Fibroblast of skin of back (primary cell): ENCODE results near the gene BBOX1.
"Not testable (repeated sequence)": the region's sequence is repeated elsewhere in the genome, so short reads cannot be mapped to it uniquely, and the experiment has no call there.

Experiments
- DNase-seq: peaks from one replicate; pipeline ENCODE4 v3.0.0-alpha.2; 2013

The BBOX1 gene

GRCh38 chr11:27129686-27130085 is 89.1 kb downstream of the BBOX1 start:
- DNase-seq = no peak

GRCh38 chr11:27130806-27131205 is 90.2 kb downstream of the BBOX1 start:
- DNase-seq = no peak

GRCh38 chr11:27135924-27136329 is 95.3 kb downstream of the BBOX1 start:
- not testable (repeated sequence) for DNase-seq

- no peak for DNase-seq
Measured at GRCh38 chr11:27138716-27139115, 98.1 kb downstream of the BBOX1 start.

GRCh38 chr11:27139742-27140367 is 99.2 kb downstream of the BBOX1 start:
- no peak for DNase-seq

GRCh38 chr11:27141576-27141975 is 101.0 kb downstream of the BBOX1 start:
- no peak for DNase-seq

- no peak for DNase-seq
Measured at GRCh38 chr11:27147916-27148315, 107.3 kb downstream of the BBOX1 start.

GRCh38 chr11:27148506-27148905 is 107.9 kb downstream of the BBOX1 start:
- DNase-seq = no peak

GRCh38 chr11:27150098-27150497 is 109.5 kb downstream of the BBOX1 start:
- no peak for DNase-seq

GRCh38 chr11:27153136-27153535 is 112.5 kb downstream of the BBOX1 start:
- DNase-seq = peak; percentile 20

GRCh38 chr11:27158456-27159334 is 118.1 kb downstream of the BBOX1 start:
- DNase-seq = peak; percentile 79

- peak; percentile 43 for DNase-seq
Measured at GRCh38 chr11:27159335-27159679, 118.7 kb downstream of the BBOX1 start.

GRCh38 chr11:27161071-27161470 is 120.5 kb downstream of the BBOX1 start:
- peak; percentile 81 for DNase-seq

- no peak for DNase-seq
Measured at GRCh38 chr11:27162237-27162636, 121.6 kb downstream of the BBOX1 start.

- no peak for DNase-seq
Measured at GRCh38 chr11:27166130-27166529, 125.5 kb downstream of the BBOX1 start.

GRCh38 chr11:27171376-27171958 is 130.9 kb downstream of the BBOX1 start:
- peak; percentile 33 for DNase-seq

GRCh38 chr11:27173545-27173944 is 132.9 kb downstream of the BBOX1 start:
- DNase-seq = no peak

GRCh38 chr11:27174021-27174420 is 133.4 kb downstream of the BBOX1 start:
- DNase-seq = no peak

- no peak for DNase-seq
Measured at GRCh38 chr11:27174672-27175210, 134.1 kb downstream of the BBOX1 start.

GRCh38 chr11:27175562-27175961 is 134.9 kb downstream of the BBOX1 start:
- DNase-seq = not testable (repeated sequence)
